Activated gamma-delta T cell treated with Interleukin-2 at 50 U/mL for 16 hours (primary cell): ENCODE results near the gene SPEF2.

ENCODE experiments used
- DNase-seq: peaks from one replicate; pipeline ENCODE4 v3.0.0-alpha.2; 2020

SPEF2 gene, protein sequence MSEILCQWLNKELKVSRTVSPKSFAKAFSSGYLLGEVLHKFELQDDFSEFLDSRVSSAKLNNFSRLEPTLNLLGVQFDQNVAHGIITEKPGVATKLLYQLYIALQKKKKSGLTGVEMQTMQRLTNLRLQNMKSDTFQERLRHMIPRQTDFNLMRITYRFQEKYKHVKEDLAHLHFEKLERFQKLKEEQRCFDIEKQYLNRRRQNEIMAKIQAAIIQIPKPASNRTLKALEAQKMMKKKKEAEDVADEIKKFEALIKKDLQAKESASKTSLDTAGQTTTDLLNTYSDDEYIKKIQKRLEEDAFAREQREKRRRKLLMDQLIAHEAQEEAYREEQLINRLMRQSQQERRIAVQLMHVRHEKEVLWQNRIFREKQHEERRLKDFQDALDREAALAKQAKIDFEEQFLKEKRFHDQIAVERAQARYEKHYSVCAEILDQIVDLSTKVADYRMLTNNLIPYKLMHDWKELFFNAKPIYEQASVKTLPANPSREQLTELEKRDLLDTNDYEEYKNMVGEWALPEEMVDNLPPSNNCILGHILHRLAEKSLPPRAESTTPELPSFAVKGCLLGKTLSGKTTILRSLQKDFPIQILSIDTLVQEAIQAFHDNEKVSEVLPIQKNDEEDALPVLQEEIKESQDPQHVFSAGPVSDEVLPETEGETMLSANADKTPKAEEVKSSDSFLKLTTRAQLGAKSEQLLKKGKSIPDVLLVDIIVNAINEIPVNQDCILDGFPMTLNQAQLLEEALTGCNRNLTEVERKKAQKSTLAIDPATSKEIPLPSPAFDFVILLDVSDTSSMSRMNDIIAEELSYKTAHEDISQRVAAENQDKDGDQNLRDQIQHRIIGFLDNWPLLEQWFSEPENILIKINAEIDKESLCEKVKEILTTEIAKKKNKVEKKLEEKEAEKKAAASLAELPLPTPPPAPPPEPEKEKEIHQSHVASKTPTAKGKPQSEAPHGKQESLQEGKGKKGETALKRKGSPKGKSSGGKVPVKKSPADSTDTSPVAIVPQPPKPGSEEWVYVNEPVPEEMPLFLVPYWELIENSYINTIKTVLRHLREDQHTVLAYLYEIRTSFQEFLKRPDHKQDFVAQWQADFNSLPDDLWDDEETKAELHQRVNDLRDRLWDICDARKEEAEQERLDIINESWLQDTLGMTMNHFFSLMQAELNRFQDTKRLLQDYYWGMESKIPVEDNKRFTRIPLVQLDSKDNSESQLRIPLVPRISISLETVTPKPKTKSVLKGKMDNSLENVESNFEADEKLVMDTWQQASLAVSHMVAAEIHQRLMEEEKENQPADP (N-terminal part only)

GRCh38 chr5:35617435-35618303, at the start of gene SPEF2:
SPEF2 (plus strand) TSS chr5:35617863; CDS start chr5:35617998, 135 bp downstream.
- DNase-seq: peak; percentile 72

- no peak for DNase-seq
Measured at GRCh38 chr5:35575578-35575977, 42.1 kb upstream of the SPEF2 start.

DNA sequence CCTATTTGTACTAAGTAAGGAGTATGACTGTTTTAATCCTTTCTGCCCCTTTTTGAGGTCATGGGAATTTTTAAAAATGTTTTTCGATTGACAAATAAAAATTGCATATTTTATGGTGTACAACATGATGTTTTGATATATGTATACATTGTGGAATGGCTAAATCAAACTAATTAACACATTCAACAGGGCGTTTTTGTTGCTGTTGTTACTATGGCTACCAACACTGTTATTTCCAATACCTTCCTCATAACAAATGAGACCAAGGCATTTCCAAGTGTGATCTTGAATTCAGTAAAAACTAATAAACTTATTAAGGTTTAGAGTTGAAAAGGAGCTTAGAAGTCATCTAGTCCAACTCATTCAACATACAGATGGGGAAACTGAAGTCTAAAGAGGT, 30.2 kb upstream of the SPEF2 start:
- DNase-seq: no peak

- no peak for DNase-seq
Measured at GRCh38 chr5:35593338-35593737, 24.3 kb upstream of the SPEF2 start.

GRCh38 chr5:35598707-35599370, 18.8 kb upstream of the SPEF2 start:
- DNase-seq: no peak

- no peak for DNase-seq
Measured at GRCh38 chr5:35600591-35600990, 17.1 kb upstream of the SPEF2 start.

DNA sequence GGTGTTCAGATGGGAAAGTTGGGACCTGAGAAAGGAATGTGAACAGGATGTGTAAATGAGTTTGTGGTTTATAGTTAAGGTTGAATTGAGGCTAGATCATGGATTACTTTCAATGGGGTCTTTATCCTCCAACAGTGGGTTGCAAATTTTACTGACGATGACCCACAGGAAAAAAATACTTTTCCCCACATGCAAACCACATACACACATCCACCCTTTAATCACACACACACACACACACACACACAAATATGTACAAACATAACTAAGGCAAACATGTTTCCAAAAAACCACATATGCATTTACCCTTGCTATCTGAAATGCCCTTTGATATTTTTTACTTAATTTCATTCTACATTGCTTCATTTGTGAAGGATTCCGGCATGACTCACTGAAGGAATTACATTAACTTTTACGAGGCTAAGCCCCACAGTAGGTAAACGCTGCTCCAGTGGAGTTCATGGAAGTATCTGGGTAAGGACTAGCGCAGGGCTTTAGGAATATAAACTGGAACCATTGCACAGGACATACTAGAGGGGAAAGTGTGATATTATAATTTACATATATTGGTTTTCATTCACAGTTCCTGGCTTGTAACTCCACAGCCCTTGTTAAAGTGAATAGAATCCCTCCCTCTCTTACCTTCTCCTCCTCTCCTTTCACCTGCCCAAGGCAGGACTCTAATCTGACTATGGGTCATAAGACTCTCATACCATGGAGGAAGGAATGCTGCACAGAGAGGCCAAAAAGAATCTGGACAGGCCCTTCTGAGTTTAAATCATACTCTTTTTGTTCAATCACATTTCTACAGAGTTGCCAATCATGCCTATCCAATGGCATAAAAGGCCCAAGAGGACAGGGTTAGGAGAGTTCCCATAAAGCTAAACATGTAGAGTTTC, 8.5 kb upstream of the SPEF2 start:
- DNase-seq: no peak

GRCh38 chr5:35617060-35617434, 616 bp upstream of the SPEF2 start:
- DNase-seq: no peak

- DNase-seq: no peak
Measured at GRCh38 chr5:35618304-35618636, 607 bp downstream of the SPEF2 start.

- no peak for DNase-seq
Measured at GRCh38 chr5:35618781-35619180, 1.1 kb downstream of the SPEF2 start.

- no peak for DNase-seq
Measured at GRCh38 chr5:35622974-35623373, 5.3 kb downstream of the SPEF2 start.

- no peak for DNase-seq
Measured at GRCh38 chr5:35623991-35624390, 6.3 kb downstream of the SPEF2 start.

DNA sequence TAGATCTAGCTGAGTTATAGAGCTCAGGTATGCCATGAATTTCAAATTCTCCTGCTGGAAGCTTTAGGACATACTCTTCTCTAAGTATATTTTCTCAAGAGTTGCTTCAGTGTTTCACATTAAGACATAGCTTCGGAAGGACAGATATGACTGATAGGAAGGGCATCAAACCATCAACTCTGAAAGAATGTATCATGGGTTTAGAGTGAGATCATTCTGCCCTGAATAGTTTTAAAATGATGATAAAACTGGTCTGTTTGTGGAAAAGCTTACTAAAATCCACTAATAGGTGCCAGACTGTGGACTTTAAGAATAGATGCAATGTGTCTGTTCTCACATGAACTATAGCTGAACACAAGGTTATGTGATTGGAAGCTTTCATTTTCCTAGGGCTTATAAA, 8.4 kb downstream of the SPEF2 start:
- DNase-seq: no peak

DNA sequence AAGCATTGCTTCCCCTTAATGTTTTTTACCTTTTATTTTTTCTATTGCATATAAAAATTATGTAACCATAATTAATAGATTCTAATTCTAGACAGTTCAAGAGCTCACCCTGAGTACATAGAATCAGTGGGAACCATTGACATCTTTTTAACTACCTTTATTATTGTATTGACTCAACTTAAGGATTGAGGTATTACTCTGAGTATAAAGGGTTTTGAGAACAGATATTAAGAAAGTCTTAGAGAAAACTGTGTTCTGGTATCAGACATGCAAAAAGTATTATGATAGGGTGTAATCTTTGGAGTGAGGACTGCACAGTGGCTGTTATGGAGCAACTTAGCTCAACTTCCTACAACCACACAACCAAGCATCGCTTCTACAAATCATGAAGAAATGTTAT, 8.9 kb downstream of the SPEF2 start:
- DNase-seq: no peak

DNA sequence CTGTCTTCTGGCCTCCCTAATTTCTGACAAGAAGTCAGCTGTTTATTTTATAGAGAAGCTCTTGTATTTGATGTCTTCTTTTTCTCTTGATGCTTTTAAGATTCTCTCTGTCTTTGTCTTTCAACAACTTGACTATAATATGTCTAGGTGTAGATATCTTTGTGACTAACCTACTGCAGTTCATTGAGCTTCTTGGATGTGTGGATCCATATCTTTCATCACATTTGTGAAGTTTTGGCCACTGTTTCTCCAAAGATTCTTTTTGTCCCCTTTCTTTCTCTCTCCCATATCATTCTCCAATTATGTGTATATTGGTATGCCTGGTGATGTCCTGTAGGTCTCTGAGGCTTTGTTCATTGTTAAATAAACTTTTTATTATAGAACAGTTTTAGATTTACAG, 16.7 kb downstream of the SPEF2 start:
- no peak for DNase-seq

- DNase-seq: no peak
Measured at GRCh38 chr5:35640623-35641022, 23.0 kb downstream of the SPEF2 start.

DNA sequence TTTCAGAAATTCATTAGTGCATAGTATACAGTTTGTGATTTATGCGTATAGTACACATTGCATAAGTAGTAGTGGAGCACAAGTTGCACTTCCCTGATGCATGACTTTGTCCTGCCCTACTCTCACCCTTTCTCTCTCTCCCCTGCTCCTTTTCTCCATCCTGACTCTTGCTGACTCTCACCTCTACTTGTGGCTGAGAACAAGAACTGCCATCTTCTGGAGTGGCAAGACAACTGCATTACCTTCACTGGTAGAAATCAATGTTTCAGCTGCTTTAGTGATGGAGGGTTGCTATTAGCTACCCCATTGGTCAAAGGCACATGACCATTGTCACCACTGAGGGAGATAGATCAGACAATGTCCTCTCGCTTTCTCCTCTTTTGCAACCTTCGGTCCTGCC, 26.9 kb downstream of the SPEF2 start:
- DNase-seq: no peak

DNA sequence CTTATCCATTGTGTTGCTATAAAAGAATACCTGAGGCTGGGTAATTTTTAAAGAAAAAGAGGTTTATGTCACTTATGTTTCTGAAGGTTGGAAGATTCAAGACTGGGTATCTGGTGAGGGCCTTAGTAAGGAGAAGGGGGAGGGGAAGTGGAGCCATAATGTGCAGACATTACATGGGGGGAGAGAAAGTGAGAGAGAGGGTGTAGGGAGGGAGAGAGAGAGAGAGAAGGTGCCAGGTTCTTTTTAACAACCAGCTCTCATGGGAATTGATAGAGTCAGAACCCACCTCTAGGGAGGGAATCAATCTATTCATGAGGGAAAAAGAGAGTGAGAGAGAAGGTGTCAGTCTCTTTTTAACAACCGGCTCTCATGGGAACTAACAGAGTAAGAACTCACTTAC, 29.5 kb downstream of the SPEF2 start:
- DNase-seq: no peak

- no peak for DNase-seq
Measured at GRCh38 chr5:35647712-35648111, 30.0 kb downstream of the SPEF2 start.

GRCh38 chr5:35651002-35651756, 33.5 kb downstream of the SPEF2 start:
- DNase-seq: peak; percentile 64
